Smooth muscle cell (in vitro differentiated cells): ENCODE measurements around the gene SSBP3. TPM values are rescaled to one million over a fixed set of nuclear protein-coding genes. Genes with fewer than 3 reads are reported as not detected.

ENCODE experiments used
- DNase-seq: peaks from one replicate; lab custom pipeline; 2025; ENCODE audit not compliant: unreplicated experiment; lab: John Stamatoyannopoulos, UW
- H2AFZ ChIP-seq: fragments of 200-600 bp; sonication (generic); 2 replicates; pipeline ENCODE4 v1.6.0; 2016; ENCODE audit warnings: antibody characterized with exemption, low read depth, mild to moderate bottlenecking
- H3F3A ChIP-seq: fragments of 200-600 bp; sonication (generic); 2 replicates; pipeline ENCODE4 v1.6.0; 2017; ENCODE audit warnings: antibody characterized with exemption, low read depth
- H3K27ac ChIP-seq: fragments of 200-600 bp; sonication (generic); 2 replicates; pipeline ENCODE4 v1.5.1; 2016; ENCODE audit warnings: low read depth, mild to moderate bottlenecking
- H3K27me3 ChIP-seq: fragments of 200-600 bp; sonication (generic); 2 replicates; pipeline ENCODE4 v1.6.1; 2016; ENCODE audit warnings: low read depth, mild to moderate bottlenecking
- H3K36me3 ChIP-seq: fragments of 200-600 bp; sonication (generic); 2 replicates; pipeline ENCODE4 v1.5.1; 2016; ENCODE audit warnings: low read depth
- H3K4me1 ChIP-seq: fragments of 200-600 bp; sonication (generic); 2 replicates; pipeline ENCODE4 v1.5.1; 2016; ENCODE audit warnings: low read depth
- H3K4me2 ChIP-seq: fragments of 200-600 bp; sonication (generic); 2 replicates; pipeline ENCODE4 v1.6.0; 2016; ENCODE audit warnings: mild to moderate bottlenecking
- H3K4me3 ChIP-seq: fragments of 200-600 bp; sonication (generic); 2 replicates; pipeline ENCODE4 v1.5.1; 2016; ENCODE audit warnings: mild to moderate bottlenecking
- H3K79me2 ChIP-seq: fragments of 200-600 bp; sonication (generic); 2 replicates; pipeline ENCODE4 v1.6.0; 2016; ENCODE audit warnings: low read depth, mild to moderate bottlenecking
- H3K9ac ChIP-seq: fragments of 200-600 bp; sonication (generic); 2 replicates; pipeline ENCODE4 v1.6.0; 2016; ENCODE audit warnings: low read depth
- H3K9me3 ChIP-seq: fragments of 200-600 bp; sonication (generic); replicated peaks from 2 replicates; pipeline ENCODE4 v1.5.1; 2016; ENCODE audit warnings: low read depth
- H4K20me1 ChIP-seq: fragments of 200-600 bp; sonication (generic); 2 replicates; pipeline ENCODE4 v1.6.0; 2016; ENCODE audit warnings: low read depth
- CTCF ChIP-seq: fragments of 200-600 bp; sonication (generic); IDR thresholded peaks from 2 replicates; pipeline ENCODE4 v1.5.1; 2017; ENCODE audit warnings: borderline replicate concordance, mild to moderate bottlenecking, antibody characterized with exemption; ENCODE audit not compliant: insufficient read depth, poor library complexity, severe bottlenecking
- WGBS: methylation state at CpG from one replicate; pipeline ENCODE4 v1.1.7; 2016; ENCODE audit warnings: low lambda C conversion rate; 5-methylcytosine and 5-hydroxymethylcytosine counted together
- polyA plus RNA-seq: library from polyadenylated mRNA; unstranded; fragments of >200 nt; fragmentation: Nextera tagmentation; extraction: Ambion mirVana; gene quantifications from 2 replicates; pipeline ENCODE4 v1.2.1, GENCODE V29; 2016
- total RNA-seq: library from RNA; depleted of rRNA; stranded (reverse); fragments of >200 nt; gene quantifications from 2 replicates; pipeline ENCODE4 v1.2.3, GENCODE V29; 2014

SSBP3 gene
- total and polyA plus RNA-seq, 2 experiments from 2014 or later, result 26.5 to 30.1 TPM

DNA sequence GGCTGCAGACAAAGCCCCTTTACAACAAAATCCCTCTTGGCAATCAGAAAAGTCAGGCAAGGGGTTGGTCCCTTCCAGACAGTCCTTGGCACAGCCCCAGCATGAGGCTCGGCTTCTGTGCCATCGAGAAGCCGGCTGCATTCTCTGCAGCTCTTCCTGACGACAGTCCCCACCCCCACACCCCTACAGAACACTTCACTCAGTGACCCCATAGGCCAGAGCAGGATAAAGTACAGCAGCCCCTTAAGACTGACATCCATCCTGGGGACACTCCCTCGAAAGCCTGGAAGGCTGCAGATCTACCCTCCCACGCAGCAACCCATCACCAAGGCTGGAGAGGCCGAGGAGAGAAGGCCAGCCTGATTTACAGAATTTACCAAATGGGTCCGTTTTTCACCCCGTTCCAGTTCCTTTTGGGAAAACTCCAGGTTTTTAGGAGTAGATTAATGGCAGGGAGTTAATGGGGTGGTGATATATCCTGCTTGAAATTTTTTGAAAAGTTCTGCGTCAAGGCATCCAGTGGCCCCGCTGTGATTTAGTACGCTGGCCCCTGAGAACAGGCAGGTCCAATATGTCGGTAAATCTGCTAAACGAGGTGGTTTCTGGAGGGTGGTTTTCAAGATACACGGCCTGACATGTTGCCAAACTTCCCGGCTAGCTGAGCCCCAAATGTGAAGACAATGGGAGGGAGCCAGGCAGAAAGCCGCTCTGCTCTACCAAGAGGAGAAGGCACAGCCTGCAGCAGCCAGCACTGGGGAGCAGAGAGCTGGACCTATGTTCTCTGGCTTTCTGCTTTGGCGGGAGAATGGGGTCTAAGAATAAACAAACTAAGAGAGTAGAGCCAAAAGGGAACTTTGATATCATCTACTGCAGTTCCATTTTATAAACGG, 81.7 kb downstream of the SSBP3 start:
- peaks cover 59% of the 10 kb centered on the region for H3K4me1 ChIP-seq
- no peak for DNase-seq
- H3K79me2 ChIP-seq, result peaks cover 55% of the 10 kb centered on the region
- no peaks in the 10 kb centered on the region for H3K36me3 ChIP-seq
- H3K4me3 ChIP-seq, result no peak overlapping the region
- H4K20me1 ChIP-seq, result peaks cover 99% of the 10 kb centered on the region
- peak overlapping the region; percentile 67 for H3K4me2 ChIP-seq
- no peaks in the 10 kb centered on the region for H3K27me3 ChIP-seq
- H3K27ac ChIP-seq, result peak overlapping the region; percentile 36
- H3K9me3 ChIP-seq, result no peaks in the 10 kb centered on the region
- WGBS, result 49% methylated on average over 19 of the region's 19 CpGs
- H3K9ac ChIP-seq, result no peak overlapping the region
- TF ChIP-seq CTCF, result no peak
- peaks cover 15% of the 10 kb centered on the region for H3F3A ChIP-seq
- H2AFZ ChIP-seq, result no peak overlapping the region

- Histone ChIP-seq H2AFZ (no peak overlapping the region), H3F3A (peaks cover 15% of the 10 kb centered on the region), H3K9me3 (no peaks in the 10 kb centered on the region), H3K36me3 (no peaks in the 10 kb centered on the region), H3K79me2 (peaks cover 54% of the 10 kb centered on the region), H3K4me2 (peak overlapping the region; percentile 67), H3K27ac (peak overlapping the region; percentile 36), H3K4me3 (no peak overlapping the region), H3K9ac (no peak overlapping the region), H4K20me1 (peaks cover 99% of the 10 kb centered on the region), H3K27me3 (no peaks in the 10 kb centered on the region), H3K4me1 (peaks cover 56% of the 10 kb centered on the region)
- TF ChIP-seq CTCF, result no peak
- WGBS, result 32% methylated on average over 6 of the region's 6 CpGs
- no peak for DNase-seq
Observed at GRCh38 chr1:54323921-54324250, 82.3 kb downstream of the SSBP3 start.

GRCh38 chr1:54323324-54323739, 82.9 kb downstream of the SSBP3 start:
- Histone ChIP-seq H3K4me3 (no peak overlapping the region), H3K79me2 (peaks cover 52% of the 10 kb centered on the region)

More at GRCh38 chr1:54323324-54323739, 82.9 kb downstream of the SSBP3 start:
- no peaks in the 10 kb centered on the region for H3K27me3 ChIP-seq
- peaks cover 15% of the 10 kb centered on the region for H3F3A ChIP-seq
- WGBS, result 52% methylated on average over 6 of the region's 6 CpGs
- peak; percentile 4 for TF ChIP-seq CTCF
- H3K4me2 ChIP-seq, result peak overlapping the region; percentile 67
- peaks cover 99% of the 10 kb centered on the region for H4K20me1 ChIP-seq
- H3K36me3 ChIP-seq, result no peaks in the 10 kb centered on the region
- no peak overlapping the region for H2AFZ ChIP-seq
- H3K4me1 ChIP-seq, result peaks cover 56% of the 10 kb centered on the region
- no peaks in the 10 kb centered on the region for H3K9me3 ChIP-seq
- H3K9ac ChIP-seq, result no peak overlapping the region
- H3K27ac ChIP-seq, result peak overlapping the region; percentile 2
- no peak for DNase-seq
